Ishikawa (cell line): ENCODE measurements around the gene SLC23A2.

Experiments used
- CEBPB ChIP-seq: IDR thresholded peaks from 2 replicates; pipeline ENCODE4 v1.6.1; 2012
- CREB1 ChIP-seq: IDR thresholded peaks from 2 replicates; pipeline ENCODE4 v1.6.1; 2012; ENCODE audit warnings: low read depth
- EGR1 ChIP-seq: IDR thresholded peaks from 2 replicates; pipeline ENCODE4 v1.6.1; 2012
- EP300 ChIP-seq: IDR thresholded peaks from 2 replicates; pipeline ENCODE4 v1.6.1; 2012; ENCODE audit warnings: borderline replicate concordance
- FOXM1 ChIP-seq: IDR thresholded peaks from 2 replicates; pipeline ENCODE4 v1.6.1; 2012; ENCODE audit warnings: low read depth, borderline replicate concordance
- MAX ChIP-seq: IDR thresholded peaks from 2 replicates; pipeline ENCODE4 v1.6.1; 2012
- NFIC ChIP-seq: IDR thresholded peaks from 2 replicates; pipeline ENCODE4 v1.6.1; 2012
- RAD21 ChIP-seq: IDR thresholded peaks from 2 replicates; pipeline ENCODE4 v1.6.1; 2012; ENCODE audit warnings: low read depth
- REST ChIP-seq: IDR thresholded peaks from 2 replicates; pipeline ENCODE4 v1.6.1; 2012; ENCODE audit warnings: low read depth, mild to moderate bottlenecking
- TAF1 ChIP-seq: IDR thresholded peaks from 2 replicates; pipeline ENCODE4 v1.6.1; 2012; ENCODE audit warnings: low read depth, mild to moderate bottlenecking
- TCF12 ChIP-seq: IDR thresholded peaks from 2 replicates; pipeline ENCODE4 v1.6.1; 2012; ENCODE audit warnings: low read depth
- TEAD4 ChIP-seq: IDR thresholded peaks from 2 replicates; pipeline ENCODE4 v1.6.1; 2012
- USF1 ChIP-seq: IDR thresholded peaks from 2 replicates; pipeline ENCODE4 v1.6.1; 2012
- YY1 ChIP-seq: IDR thresholded peaks from 2 replicates; pipeline ENCODE4 v1.6.1; 2012; ENCODE audit warnings: low read depth
- ZBTB7A ChIP-seq: IDR thresholded peaks from 2 replicates; pipeline ENCODE4 v1.6.1; 2012; ENCODE audit warnings: low read depth

Gene SLC23A2

GRCh38 chr20:4821590-4821989 is 179.7 kb downstream of the SLC23A2 start:
- TF ChIP-seq RAD21 (no peak), EP300 (no peak), REST (no peak)

GRCh38 chr20:4820806-4821518 is 180.3 kb downstream of the SLC23A2 start:
- no peak for TF ChIP-seq YY1
- no peak for TF ChIP-seq CEBPB
- no peak for TF ChIP-seq FOXM1
- no peak for TF ChIP-seq ZBTB7A
- TF ChIP-seq EGR1 = no peak
- TF ChIP-seq TEAD4 = no peak
- TF ChIP-seq TAF1 = no peak

- no peak for TF ChIP-seq EP300
- TF ChIP-seq FOXM1 = no peak
- no peak for TF ChIP-seq TCF12
Observed at GRCh38 chr20:4819901-4820300, 181.4 kb downstream of the SLC23A2 start.

GRCh38 chr20:4817230-4817671 is 184.1 kb downstream of the SLC23A2 start:
- TF ChIP-seq ZBTB7A (no peak), YY1 (no peak), CEBPB (no peak), EP300 (no peak), USF1 (no peak), FOXM1 (no peak), EGR1 (no peak), MAX (no peak), TCF12 (no peak), RAD21 (no peak)

DNA sequence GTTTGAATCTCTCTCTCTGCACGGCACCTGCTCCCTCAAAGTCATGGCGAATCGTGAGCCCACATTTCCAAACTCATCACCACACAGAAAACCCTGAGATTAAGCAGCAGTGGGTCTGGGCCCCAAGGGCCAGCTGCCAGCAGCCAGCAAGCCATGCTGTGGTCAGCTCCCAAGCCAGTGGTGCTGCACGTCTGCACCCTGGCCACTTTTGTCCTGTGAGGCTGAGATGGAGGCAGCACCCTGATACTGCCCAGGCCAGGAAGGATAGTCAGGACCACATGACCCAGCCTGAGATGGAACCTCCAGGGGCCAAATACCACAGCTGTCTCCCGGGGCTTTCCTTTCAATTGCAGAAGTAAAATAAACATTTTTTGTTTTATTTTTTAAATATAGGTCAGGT is 185.7 kb downstream of the SLC23A2 start:
- no peak for TF ChIP-seq CREB1
- TF ChIP-seq USF1 = no peak
- no peak for TF ChIP-seq RAD21
- no peak for TF ChIP-seq YY1
- TF ChIP-seq TCF12 = no peak
- no peak for TF ChIP-seq EP300
- TF ChIP-seq ZBTB7A = no peak

- no peak for TF ChIP-seq NFIC
- TF ChIP-seq YY1 = no peak
- no peak for TF ChIP-seq CREB1
- TF ChIP-seq EP300 = no peak
- no peak for TF ChIP-seq CEBPB
- TF ChIP-seq TEAD4 = no peak
- TF ChIP-seq USF1 = no peak
- TF ChIP-seq FOXM1 = no peak
- TF ChIP-seq ZBTB7A = no peak
Observed at GRCh38 chr20:4814696-4815252, 186.5 kb downstream of the SLC23A2 start.

DNA sequence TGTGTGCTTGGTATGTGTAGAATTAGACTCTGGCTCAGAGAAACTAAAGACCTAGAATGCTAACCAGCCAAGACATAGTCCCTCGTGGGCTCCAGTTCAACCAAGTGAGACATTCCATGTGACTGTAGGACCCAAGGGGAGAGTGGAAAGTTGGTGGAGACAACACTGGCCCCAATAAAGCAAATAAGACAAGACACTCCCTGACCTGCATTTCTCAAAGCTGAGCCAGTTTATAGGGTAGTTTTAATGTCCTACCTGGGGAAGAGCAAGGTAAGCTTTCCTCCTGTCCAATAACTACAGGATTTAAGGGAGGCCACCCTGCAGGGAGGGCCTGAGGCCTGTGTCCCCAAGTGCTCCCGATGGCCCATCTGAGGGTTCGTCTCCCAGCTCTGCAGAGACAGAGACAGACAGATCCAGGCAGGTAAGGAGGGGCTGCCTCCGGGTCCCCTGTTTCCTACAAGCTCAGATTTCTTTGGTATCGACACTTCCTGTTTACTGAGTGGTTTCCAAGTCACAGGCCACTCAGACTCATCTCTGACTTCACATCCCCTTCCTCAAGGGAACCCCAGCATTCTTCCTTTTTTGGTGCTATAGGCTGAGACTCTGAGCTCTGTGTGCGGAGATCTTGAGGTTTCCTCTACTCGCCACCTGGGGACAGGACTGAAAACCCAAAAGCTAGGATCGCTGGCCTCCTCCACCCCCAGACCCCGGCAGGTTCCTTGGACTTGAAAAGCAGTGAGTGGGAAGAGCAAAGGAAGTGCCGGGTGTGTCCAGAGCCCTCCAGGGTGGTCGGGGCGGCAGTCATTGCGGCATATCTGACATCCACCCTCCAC is 187.2 kb downstream of the SLC23A2 start:
- no peak for TF ChIP-seq CREB1
- TF ChIP-seq REST = peak; percentile 1; the same call in 1 of the 2 replicates
